Ureter (tissue), 1 donor: Measurements from ENCODE around the gene NRP1. TPM values are rescaled to one million over a fixed set of nuclear protein-coding genes. Genes with fewer than 3 reads are reported as not detected.
A peak's percentile ranks its signal among the peaks of the same experiment; 100 is the strongest.

ENCODE experiments used
- DNase-seq: peaks from one replicate; pipeline ENCODE4 v3.0.0-alpha.2; 2020; ENCODE audit warnings: low spot score
- total RNA-seq: library from RNA; stranded (reverse); gene quantifications from one replicate; pipeline ENCODE4 v1.2.4, GENCODE V29; 2023
- donor health status: DM: yes; HTN: yes; CAD: no.

Gene NRP1
- total RNA-seq, 1 donor from 2014 or later = 68.3 TPM

DNA sequence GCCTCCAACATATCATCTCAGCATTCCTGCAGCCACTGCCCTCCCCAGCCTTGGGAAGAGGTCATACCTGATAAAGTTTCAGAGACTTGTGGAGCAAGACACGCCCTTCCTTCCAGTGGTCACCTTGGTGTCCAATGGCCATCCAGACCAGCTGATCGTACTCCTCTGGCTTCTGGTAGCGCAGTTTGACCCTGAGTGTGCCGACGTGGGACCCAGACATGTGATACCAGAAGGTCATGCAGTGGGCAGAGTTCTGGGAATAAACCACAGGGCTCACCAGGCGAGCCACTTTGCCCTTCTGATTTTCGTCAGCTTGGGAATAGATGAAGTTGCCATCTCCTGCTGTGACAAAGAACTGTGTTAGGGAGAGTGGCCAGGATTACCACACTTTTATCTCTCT is 148.3 kb downstream of the NRP1 start:
- DNase-seq = no peak

DNA sequence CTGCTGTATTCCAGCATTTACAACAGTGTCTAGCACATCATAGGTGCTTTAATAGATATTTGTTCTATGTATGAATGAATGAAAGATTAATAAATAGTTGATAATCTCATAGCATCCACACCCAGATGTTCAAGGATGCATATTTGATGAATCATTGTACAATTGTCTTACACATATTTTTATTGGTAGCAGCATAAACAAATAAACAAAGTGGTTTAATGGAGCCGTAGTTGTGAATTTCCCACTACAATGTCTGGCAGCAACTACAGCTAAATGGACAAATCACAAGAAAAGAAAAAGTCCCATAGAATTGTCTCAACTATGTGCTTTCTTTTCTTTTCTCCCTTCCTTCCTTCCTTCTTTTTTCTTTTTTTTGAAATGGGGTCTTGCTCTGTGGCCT is 150.8 kb downstream of the NRP1 start:
- DNase-seq = no peak

- DNase-seq = no peak
Measured at GRCh38 chr10:33180921-33181320, 153.5 kb downstream of the NRP1 start.

- peak; percentile 27 for DNase-seq
Measured at GRCh38 chr10:33180390-33180789, 154.1 kb downstream of the NRP1 start.

- no peak for DNase-seq
Measured at GRCh38 chr10:33179067-33179466, 155.4 kb downstream of the NRP1 start.

DNA sequence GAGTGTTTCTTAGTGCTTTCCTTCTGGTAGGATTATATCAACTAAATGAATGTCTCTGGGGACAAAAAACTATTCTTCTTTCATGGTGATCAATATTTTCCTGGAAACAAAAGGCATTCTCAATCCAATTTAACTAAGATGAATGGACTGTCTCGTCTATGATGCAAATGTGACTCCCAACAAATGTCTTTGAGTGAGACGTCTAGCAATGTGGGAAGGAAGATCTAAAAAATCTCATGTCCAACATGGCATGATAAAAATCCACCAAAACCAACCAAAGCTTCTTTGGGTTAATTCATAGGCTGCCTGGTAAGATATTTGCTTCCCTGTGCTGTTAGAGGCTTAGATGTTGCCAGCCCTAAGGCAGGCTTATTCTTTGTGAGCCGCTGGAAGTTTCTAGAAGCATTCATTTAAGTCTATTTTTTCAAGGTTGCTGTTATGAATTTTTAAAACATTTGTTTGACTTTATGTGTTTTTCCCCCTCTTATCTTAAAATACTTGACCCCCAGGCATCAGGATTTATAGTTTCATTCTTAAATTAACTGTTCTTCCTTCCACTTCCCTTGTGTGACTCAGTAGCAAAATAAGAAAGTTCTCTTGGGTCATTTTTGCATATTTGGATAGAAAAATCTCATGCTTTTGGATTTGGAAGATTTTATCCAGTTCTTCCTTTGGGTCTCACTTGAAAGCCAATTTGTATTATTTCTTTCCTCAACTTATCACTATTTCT is 156.3 kb downstream of the NRP1 start:
- no peak for DNase-seq

GRCh38 chr10:33176688-33177087 is 157.8 kb downstream of the NRP1 start:
- no peak for DNase-seq

- peak; percentile 10 for DNase-seq
Measured at GRCh38 chr10:33174674-33175434, 159.6 kb downstream of the NRP1 start.

- DNase-seq = no peak
Measured at GRCh38 chr10:33165911-33166310, 168.6 kb downstream of the NRP1 start.

DNA sequence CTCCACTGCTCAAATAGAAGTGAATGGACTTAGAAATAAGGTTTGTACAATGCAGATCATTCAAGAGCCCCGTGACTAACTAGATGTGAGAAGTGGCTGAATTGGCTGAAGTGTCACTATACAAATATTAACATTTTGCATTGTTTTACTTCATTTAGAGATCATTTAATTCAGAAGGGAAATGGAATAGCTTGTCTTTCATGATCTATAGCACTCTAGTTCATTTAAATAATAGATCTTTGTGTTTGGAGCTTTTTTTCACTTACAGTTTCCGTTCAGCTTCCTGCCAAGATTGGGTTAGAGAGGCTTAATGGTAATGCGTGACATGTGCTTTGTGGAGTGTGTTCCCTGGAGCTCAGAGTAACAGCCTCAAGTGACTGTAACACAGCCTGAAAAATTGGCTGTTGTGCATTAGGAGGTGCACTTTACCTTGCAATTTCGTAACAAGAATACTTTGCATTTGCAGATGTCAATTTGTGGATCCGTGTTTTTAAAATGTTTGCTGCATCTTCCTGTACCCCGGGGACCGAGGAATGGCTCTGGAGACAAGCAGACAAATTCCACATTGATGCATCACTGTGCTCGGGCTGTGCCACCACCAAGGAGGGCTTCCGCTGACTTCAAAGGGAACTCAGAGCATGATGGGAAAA is 170.3 kb downstream of the NRP1 start:
- DNase-seq = peak; percentile 3

- no peak for DNase-seq
Measured at GRCh38 chr10:33162248-33162575, 172.3 kb downstream of the NRP1 start.

GRCh38 chr10:33161550-33162247 is 172.8 kb downstream of the NRP1 start:
- DNase-seq = peak; percentile 26

DNA sequence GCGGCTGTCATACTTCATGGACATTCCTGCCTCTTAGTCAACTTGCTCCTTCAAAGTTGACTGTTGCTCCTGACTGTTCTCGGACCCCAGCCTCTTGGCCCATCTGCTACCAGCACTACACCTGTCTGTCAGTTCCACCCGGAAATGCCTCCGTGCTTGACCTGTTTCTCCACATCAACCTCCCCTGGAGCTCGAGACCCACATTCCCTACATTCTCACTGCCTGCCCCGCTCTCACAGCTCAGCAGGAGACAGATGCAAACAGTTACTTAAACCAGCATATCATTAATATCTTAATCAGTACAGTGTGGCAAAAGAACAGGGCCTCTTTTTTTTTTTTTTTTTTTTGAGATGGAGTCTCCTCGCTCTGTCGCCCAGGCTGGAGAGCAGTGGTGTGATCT is 174.3 kb downstream of the NRP1 start:
- DNase-seq = no peak

DNA sequence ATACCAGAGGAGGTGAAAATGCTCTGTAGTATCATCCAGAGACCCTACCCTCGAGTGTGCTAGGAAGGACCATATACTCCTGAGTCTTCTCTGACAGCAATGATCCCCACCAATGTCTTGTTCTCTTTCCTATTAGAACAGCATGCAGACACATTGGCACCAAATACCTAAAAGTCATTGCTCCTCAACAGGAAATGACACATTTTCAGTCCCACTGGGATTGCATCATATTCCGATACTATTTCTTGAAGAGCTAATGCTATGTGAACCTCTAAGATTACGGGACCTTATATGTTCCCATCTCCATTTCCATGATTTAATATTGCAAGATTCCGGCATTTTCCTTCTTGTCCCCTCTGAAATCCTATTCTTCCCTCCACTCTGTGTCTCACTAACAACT is 177.4 kb downstream of the NRP1 start:
- DNase-seq = no peak

DNA sequence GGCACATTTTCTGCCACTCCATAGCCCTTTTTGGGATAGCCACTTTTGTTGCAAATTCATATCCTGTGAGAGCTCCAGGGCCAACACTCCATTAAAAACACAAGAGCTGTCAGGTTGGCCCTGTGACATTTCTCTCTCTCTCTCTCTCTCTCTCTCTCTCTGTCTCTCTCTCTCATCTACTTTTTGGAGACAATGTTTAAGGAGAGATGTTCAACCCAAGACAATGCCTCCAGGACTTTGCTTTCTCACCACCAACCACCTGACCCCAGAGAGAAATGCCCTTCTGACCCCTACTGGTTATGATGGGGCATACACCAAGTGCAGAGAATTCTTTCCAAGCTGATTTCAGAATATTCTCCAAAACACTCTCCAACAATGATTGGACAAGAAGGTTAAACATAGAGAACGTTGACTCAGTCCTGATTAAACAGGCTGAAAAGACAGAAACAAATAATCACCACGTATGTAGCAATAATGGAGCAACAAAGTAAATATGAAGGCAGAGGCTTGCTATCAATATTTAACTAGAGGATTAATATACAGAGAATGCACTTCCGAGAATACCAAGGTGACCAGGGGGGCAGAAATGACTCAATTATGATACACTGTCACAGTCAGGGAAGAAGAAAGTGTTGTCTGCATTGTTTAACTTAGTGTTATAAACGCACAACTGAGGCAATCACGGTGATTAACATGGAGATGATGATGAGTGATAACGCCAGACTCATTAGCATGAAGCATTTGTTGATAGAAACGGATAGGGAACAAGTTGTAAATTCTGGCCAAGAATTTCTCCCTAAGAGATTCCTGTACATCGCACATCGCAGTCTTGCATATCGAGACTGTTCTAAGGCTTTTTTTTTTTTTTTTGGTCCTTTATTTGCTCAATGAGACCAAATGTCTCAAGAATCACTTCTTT is 178.5 kb downstream of the NRP1 start:
- peak; percentile 22 for DNase-seq

DNA sequence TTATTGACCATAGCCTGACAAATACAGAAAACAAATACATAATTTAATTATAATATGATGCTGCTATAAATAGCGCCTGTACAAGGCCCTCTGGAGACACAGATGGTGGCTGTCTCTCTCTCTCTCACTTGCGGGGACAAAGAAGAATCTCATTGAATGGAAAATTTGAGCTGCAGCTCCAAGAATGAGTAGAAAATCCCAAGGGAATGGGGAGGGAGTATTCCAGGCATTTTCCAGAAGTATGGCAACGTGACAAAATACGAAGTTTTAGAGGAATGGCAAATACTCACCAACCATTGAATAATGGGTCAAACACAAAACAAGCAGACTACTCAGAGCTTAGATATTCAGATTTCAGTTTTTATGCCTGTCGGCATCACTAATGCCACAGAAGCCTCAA is 179.9 kb downstream of the NRP1 start:
- DNase-seq = no peak

- peak; percentile 4 for DNase-seq
Measured at GRCh38 chr10:33153968-33154327, 180.5 kb downstream of the NRP1 start.

GRCh38 chr10:33153251-33153967 is 181.1 kb downstream of the NRP1 start:
- no peak for DNase-seq

DNA sequence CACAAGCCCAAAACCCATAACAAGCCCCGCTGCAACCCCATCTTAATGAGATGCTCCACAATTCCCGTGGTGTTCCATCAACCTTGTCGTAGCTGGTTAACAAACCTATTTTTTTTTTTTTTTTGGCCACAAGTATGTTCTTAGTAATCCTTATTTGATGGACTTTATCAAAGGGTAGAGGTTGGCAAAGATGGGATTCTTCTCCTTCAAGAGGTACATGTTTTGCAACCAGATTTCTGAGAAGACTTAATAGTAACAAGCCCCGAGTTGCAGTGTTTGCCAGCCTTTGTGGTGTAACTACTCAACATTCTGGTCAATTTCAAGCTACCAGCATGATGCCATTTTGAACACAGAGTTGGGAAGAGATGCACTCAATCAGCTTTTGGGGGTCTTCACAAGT is 181.7 kb downstream of the NRP1 start:
- DNase-seq = no peak

- DNase-seq = no peak
Measured at GRCh38 chr10:33152146-33152545, 182.3 kb downstream of the NRP1 start.
